Measurements from ENCODE around the gene AGER.

GRCh38 chr6:32153564-32154513 is 30.2 kb downstream of the AGER start, which contains the start of gene PPT2:
- no peak for TF ChIP-seq TOX (CRISPR knock-in tag; IDR thresholded peaks at IDR 0.05; ENCODE audit: borderline replicate concordance)
- no peak for TF ChIP-seq ZNF70 (CRISPR knock-in tag; IDR thresholded peaks at IDR 0.05)
- TF ChIP-seq CSDC2 (CRISPR knock-in tag; IDR thresholded peaks at IDR 0.05), result no peak; the same call in 1 of the 2 replicates
- no peak for TF ChIP-seq ZFP3 (CRISPR knock-in tag; IDR thresholded peaks at IDR 0.05)
- TF ChIP-seq, protein P1, sequence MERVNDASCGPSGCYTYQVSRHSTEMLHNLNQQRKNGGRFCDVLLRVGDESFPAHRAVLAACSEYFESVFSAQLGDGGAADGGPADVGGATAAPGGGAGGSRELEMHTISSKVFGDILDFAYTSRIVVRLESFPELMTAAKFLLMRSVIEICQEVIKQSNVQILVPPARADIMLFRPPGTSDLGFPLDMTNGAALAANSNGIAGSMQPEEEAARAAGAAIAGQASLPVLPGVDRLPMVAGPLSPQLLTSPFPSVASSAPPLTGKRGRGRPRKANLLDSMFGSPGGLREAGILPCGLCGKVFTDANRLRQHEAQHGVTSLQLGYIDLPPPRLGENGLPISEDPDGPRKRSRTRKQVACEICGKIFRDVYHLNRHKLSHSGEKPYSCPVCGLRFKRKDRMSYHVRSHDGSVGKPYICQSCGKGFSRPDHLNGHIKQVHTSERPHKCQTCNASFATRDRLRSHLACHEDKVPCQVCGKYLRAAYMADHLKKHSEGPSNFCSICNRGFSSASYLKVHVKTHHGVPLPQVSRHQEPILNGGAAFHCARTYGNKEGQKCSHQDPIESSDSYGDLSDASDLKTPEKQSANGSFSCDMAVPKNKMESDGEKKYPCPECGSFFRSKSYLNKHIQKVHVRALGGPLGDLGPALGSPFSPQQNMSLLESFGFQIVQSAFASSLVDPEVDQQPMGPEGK (CRISPR knock-in tag; IDR thresholded peaks at IDR 0.05; ENCODE audit: borderline replicate concordance), result no peak
- TF ChIP-seq GLIS3 (CRISPR knock-in tag; IDR thresholded peaks at IDR 0.05), result no peak
- TF ChIP-seq ARNTL (CRISPR knock-in tag; IDR thresholded peaks at IDR 0.05; ENCODE audit: borderline replicate concordance, low read depth), result no peak
- TF ChIP-seq ISL1 (CRISPR knock-in tag; IDR thresholded peaks at IDR 0.05), result no peak
- no peak for TF ChIP-seq ZNF8 (CRISPR knock-in tag; IDR thresholded peaks at IDR 0.05)
- TF ChIP-seq, protein P2, sequence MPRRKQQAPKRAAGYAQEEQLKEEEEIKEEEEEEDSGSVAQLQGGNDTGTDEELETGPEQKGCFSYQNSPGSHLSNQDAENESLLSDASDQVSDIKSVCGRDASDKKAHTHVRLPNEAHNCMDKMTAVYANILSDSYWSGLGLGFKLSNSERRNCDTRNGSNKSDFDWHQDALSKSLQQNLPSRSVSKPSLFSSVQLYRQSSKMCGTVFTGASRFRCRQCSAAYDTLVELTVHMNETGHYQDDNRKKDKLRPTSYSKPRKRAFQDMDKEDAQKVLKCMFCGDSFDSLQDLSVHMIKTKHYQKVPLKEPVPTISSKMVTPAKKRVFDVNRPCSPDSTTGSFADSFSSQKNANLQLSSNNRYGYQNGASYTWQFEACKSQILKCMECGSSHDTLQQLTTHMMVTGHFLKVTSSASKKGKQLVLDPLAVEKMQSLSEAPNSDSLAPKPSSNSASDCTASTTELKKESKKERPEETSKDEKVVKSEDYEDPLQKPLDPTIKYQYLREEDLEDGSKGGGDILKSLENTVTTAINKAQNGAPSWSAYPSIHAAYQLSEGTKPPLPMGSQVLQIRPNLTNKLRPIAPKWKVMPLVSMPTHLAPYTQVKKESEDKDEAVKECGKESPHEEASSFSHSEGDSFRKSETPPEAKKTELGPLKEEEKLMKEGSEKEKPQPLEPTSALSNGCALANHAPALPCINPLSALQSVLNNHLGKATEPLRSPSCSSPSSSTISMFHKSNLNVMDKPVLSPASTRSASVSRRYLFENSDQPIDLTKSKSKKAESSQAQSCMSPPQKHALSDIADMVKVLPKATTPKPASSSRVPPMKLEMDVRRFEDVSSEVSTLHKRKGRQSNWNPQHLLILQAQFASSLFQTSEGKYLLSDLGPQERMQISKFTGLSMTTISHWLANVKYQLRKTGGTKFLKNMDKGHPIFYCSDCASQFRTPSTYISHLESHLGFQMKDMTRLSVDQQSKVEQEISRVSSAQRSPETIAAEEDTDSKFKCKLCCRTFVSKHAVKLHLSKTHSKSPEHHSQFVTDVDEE (CRISPR knock-in tag; IDR thresholded peaks at IDR 0.05), result no peak
- no peak for TF ChIP-seq CREB5 (CRISPR knock-in tag; IDR thresholded peaks at IDR 0.05; ENCODE audit: low read depth)
